Rectal smooth muscle tissue (tissue), 1 donor: Measurements from ENCODE around the gene CHORDC1.
"Not testable (repeated sequence)": the region's sequence is repeated elsewhere in the genome, so short reads cannot be mapped to it uniquely, and the experiment has no call there.

Experiments used
- H3K27ac ChIP-seq: one replicate; pipeline ENCODE4 v1.7.0; 2013; ENCODE audit warnings: low read depth, low read length, inconsistent platforms
- H3K27me3 ChIP-seq: one replicate; pipeline ENCODE4 v1.7.0; 2013; ENCODE audit warnings: low read length; ENCODE audit not compliant: control insufficient read depth, insufficient read depth
- H3K36me3 ChIP-seq: one replicate; pipeline ENCODE4 v1.7.0; 2013; ENCODE audit warnings: low read length; ENCODE audit not compliant: control insufficient read depth, insufficient read depth
- H3K4me1 ChIP-seq: one replicate; pipeline ENCODE4 v1.7.0; 2013; ENCODE audit warnings: low read length; ENCODE audit not compliant: control insufficient read depth, insufficient read depth
- H3K4me3 ChIP-seq: one replicate; pipeline ENCODE4 v1.7.0; 2013; ENCODE audit warnings: low read length
- H3K9ac ChIP-seq: one replicate; pipeline ENCODE4 v1.7.0; 2013; ENCODE audit warnings: low read length

The CHORDC1 gene

GRCh38 chr11:90207992-90208391 lies 14.9 kb downstream of the CHORDC1 start:
- not testable (repeated sequence) for H3K36me3 ChIP-seq, H3K27ac ChIP-seq, H3K4me3 ChIP-seq, H3K4me1 ChIP-seq, H3K27me3 ChIP-seq, H3K9ac ChIP-seq

- Histone ChIP-seq H3K27ac (no peak overlapping the region), H3K9ac (no peak overlapping the region), H3K36me3 (peaks cover 9% of the 10 kb centered on the region), H3K4me3 (no peak overlapping the region), H3K27me3 (no peaks in the 10 kb centered on the region), H3K4me1 (no peaks in the 10 kb centered on the region)
Measured at GRCh38 chr11:90204832-90205646, 17.8 kb downstream of the CHORDC1 start.

GRCh38 chr11:90204407-90204806 lies 18.4 kb downstream of the CHORDC1 start:
- no peak overlapping the region for H3K27ac ChIP-seq
- H3K27me3 ChIP-seq: no peaks in the 10 kb centered on the region
- H3K9ac ChIP-seq: no peak overlapping the region
- no peak overlapping the region for H3K4me3 ChIP-seq
- H3K4me1 ChIP-seq: no peaks in the 10 kb centered on the region
- H3K36me3 ChIP-seq: peaks cover 5% of the 10 kb centered on the region

- Histone ChIP-seq H3K27me3 (no peaks in the 10 kb centered on the region), H3K4me3 (no peak overlapping the region), H3K4me1 (no peaks in the 10 kb centered on the region), H3K9ac (no peak overlapping the region), H3K36me3 (peaks cover 5% of the 10 kb centered on the region), H3K27ac (no peak overlapping the region)
Measured at GRCh38 chr11:90202342-90202741, 20.5 kb downstream of the CHORDC1 start.

- H3K4me1 ChIP-seq: no peaks in the 10 kb centered on the region
- H3K4me3 ChIP-seq: no peak overlapping the region
- no peak overlapping the region for H3K9ac ChIP-seq
- H3K27ac ChIP-seq: no peak overlapping the region
- H3K36me3 ChIP-seq: peaks cover 6% of the 10 kb centered on the region
- no peaks in the 10 kb centered on the region for H3K27me3 ChIP-seq
Measured at GRCh38 chr11:90197377-90197776, 25.5 kb downstream of the CHORDC1 start.

GRCh38 chr11:90192869-90193582 lies 29.8 kb downstream of the CHORDC1 start:
- Histone ChIP-seq H3K9ac (no peak overlapping the region), H3K4me3 (no peak overlapping the region), H3K36me3 (peaks cover 3% of the 10 kb centered on the region), H3K27me3 (no peaks in the 10 kb centered on the region), H3K27ac (no peak overlapping the region), H3K4me1 (no peaks in the 10 kb centered on the region)

GRCh38 chr11:90189011-90189410 lies 33.8 kb downstream of the CHORDC1 start:
- Histone ChIP-seq H3K36me3 (no peaks in the 10 kb centered on the region), H3K27ac (no peak overlapping the region), H3K9ac (no peak overlapping the region), H3K4me1 (no peaks in the 10 kb centered on the region), H3K27me3 (no peaks in the 10 kb centered on the region), H3K4me3 (no peak overlapping the region)

- H3K27ac ChIP-seq: no peak overlapping the region
- no peak overlapping the region for H3K4me3 ChIP-seq
- no peaks in the 10 kb centered on the region for H3K4me1 ChIP-seq
- no peak overlapping the region for H3K9ac ChIP-seq
- no peaks in the 10 kb centered on the region for H3K27me3 ChIP-seq
- no peaks in the 10 kb centered on the region for H3K36me3 ChIP-seq
Measured at GRCh38 chr11:90187839-90188238, 35.0 kb downstream of the CHORDC1 start.

- Histone ChIP-seq H3K4me3 (no peak overlapping the region), H3K4me1 (no peaks in the 10 kb centered on the region), H3K27me3 (no peaks in the 10 kb centered on the region), H3K36me3 (no peaks in the 10 kb centered on the region), H3K27ac (no peak overlapping the region), H3K9ac (no peak overlapping the region)
Measured at GRCh38 chr11:90179923-90180322, 42.9 kb downstream of the CHORDC1 start.

GRCh38 chr11:90178751-90179150 lies 44.1 kb downstream of the CHORDC1 start:
- H3K4me3 ChIP-seq: no peak overlapping the region
- no peaks in the 10 kb centered on the region for H3K27me3 ChIP-seq
- no peaks in the 10 kb centered on the region for H3K36me3 ChIP-seq
- no peak overlapping the region for H3K9ac ChIP-seq
- H3K4me1 ChIP-seq: no peaks in the 10 kb centered on the region
- no peak overlapping the region for H3K27ac ChIP-seq

- Histone ChIP-seq H3K27ac (no peak overlapping the region), H3K36me3 (no peaks in the 10 kb centered on the region), H3K27me3 (no peaks in the 10 kb centered on the region), H3K4me3 (no peak overlapping the region), H3K4me1 (no peaks in the 10 kb centered on the region), H3K9ac (no peak overlapping the region)
Measured at GRCh38 chr11:90176069-90176468, 46.8 kb downstream of the CHORDC1 start.

- no peak overlapping the region for H3K9ac ChIP-seq
- no peaks in the 10 kb centered on the region for H3K36me3 ChIP-seq
- H3K27ac ChIP-seq: no peak overlapping the region
- no peak overlapping the region for H3K4me3 ChIP-seq
- H3K4me1 ChIP-seq: no peaks in the 10 kb centered on the region
- H3K27me3 ChIP-seq: no peaks in the 10 kb centered on the region
Measured at GRCh38 chr11:90171359-90171758, 51.5 kb downstream of the CHORDC1 start.

GRCh38 chr11:90168571-90168970 lies 54.3 kb downstream of the CHORDC1 start:
- Histone ChIP-seq H3K27me3 (no peaks in the 10 kb centered on the region), H3K9ac (no peak overlapping the region), H3K36me3 (no peaks in the 10 kb centered on the region), H3K4me1 (no peaks in the 10 kb centered on the region), H3K4me3 (no peak overlapping the region), H3K27ac (no peak overlapping the region)
